BE2C (cell line): ENCODE data around the gene RHCE.
"Not testable (repeated sequence)": the region's sequence is repeated elsewhere in the genome, so short reads cannot be mapped to it uniquely, and the experiment has no call there.

ENCODE experiments used
- DNase-seq: peaks from one replicate; pipeline ENCODE4 v3.0.0-alpha.2; 2020
- H3K27me3 ChIP-seq: fragments of 250-450 bp; sonication (Bioruptor Pico); 2 replicates; pipeline ENCODE4 v1.5.1; 2020; ENCODE audit warnings: mild to moderate bottlenecking
- H3K36me3 ChIP-seq: fragments of 250-450 bp; sonication (Bioruptor Pico); 2 replicates; pipeline ENCODE4 v1.5.1; 2020; ENCODE audit warnings: mild to moderate bottlenecking
- H3K4me1 ChIP-seq: fragments of 250-450 bp; sonication (Bioruptor Pico); 2 replicates; pipeline ENCODE4 v1.5.1; 2020
- H3K4me3 ChIP-seq: 2 replicates; pipeline ENCODE4 v1.5.1; 2011; ENCODE audit warnings: low read depth, low read length
- H3K9me3 ChIP-seq: fragments of 250-450 bp; sonication (Bioruptor Pico); 2 replicates; pipeline ENCODE4 v1.5.1; 2020
- CTCF ChIP-seq: IDR thresholded peaks from 2 replicates; pipeline ENCODE4 v1.5.1; 2012; ENCODE audit warnings: mild to moderate bottlenecking, low read depth, low read length

The RHCE gene

GRCh38 chr1:25371757-25372156 is 48.9 kb downstream of the RHCE start:
- not testable (repeated sequence) for DNase-seq, H3K27me3 ChIP-seq, H3K9me3 ChIP-seq, H3K36me3 ChIP-seq, H3K4me1 ChIP-seq, H3K4me3 ChIP-seq

DNA sequence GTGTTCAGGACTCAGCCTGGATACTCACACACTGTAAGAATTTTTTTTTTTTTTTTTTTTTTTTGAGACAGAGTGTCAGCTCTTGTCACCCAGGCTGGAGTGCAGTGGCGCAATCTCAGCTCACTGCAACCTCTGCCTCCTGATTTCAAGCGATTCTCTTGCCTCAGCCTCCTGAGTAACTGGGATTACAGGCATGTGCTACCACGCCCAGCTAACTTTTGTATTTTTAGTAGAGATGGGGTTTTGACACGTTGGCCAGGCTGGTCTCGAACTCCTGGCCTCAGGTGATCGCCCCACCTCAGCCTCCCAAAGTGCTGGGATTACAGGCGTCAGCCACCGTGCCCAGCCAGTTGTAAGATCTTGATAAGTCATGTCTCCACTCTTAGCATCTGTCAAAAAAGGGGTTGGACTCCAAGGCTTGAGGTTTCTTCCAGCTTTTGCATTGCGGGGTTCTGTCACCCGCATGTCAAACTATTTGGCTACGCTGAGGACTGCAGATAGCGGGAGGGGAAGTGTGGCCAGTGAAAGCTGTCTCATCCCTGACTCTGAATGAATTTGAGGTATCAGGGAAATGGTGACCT is 50.8 kb downstream of the RHCE start:
- H3K36me3 ChIP-seq, H3K4me1 ChIP-seq, H3K9me3 ChIP-seq, H3K27me3 ChIP-seq, DNase-seq, H3K4me3 ChIP-seq: not testable (repeated sequence)

DNA sequence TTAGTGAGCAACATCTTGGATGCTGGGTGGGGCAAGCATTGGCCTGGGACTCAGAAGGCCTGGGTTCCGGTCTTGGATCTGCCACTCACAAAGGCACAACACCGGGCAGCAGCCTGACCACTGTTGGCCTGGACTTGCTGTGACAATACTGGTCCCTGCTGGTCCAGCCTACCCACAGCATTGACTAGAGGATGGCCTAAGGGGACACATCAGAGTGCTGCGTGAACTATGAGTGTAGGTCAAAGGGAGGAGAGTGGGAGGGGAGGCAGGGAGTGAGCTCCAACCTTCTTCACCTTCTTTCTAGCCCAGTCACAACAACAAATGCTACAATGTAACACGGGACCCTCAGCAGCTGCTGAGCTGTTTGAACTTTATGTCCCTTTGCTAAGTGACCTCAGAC is 51.4 kb downstream of the RHCE start:
- Histone ChIP-seq H3K9me3 (no peaks in the 10 kb centered on the region), H3K4me1 (no peaks in the 10 kb centered on the region), H3K36me3 (no peaks in the 10 kb centered on the region), H3K4me3 (no peak overlapping the region), H3K27me3 (no peaks in the 10 kb centered on the region)
- DNase-seq: no peak
- no peak for TF ChIP-seq CTCF

- H3K4me1 ChIP-seq, H3K27me3 ChIP-seq, H3K36me3 ChIP-seq, H3K4me3 ChIP-seq, DNase-seq, H3K9me3 ChIP-seq: not testable (repeated sequence)
Measured at GRCh38 chr1:25362634-25363559, 57.7 kb downstream of the RHCE start.

DNA sequence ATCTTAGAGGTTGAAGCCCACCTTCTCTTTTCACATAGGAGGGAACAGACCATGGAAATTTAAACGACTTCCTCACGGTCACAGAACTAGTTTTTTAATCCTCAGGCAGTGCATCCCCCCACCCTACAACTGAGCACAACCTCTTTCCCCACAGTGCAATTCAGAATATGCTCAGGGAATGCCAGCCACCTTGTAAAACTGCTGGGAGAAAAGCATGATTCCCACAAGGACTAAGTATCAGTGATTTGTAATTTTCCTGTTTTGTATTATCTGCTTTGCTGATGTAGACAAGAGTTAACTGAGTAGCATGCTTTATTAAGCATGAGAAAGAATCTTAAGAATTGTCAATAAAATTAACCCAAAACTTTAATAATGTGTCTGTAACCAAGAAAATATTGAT is 58.7 kb downstream of the RHCE start:
- no peak overlapping the region for H3K4me3 ChIP-seq
- no peak for TF ChIP-seq CTCF

DNA sequence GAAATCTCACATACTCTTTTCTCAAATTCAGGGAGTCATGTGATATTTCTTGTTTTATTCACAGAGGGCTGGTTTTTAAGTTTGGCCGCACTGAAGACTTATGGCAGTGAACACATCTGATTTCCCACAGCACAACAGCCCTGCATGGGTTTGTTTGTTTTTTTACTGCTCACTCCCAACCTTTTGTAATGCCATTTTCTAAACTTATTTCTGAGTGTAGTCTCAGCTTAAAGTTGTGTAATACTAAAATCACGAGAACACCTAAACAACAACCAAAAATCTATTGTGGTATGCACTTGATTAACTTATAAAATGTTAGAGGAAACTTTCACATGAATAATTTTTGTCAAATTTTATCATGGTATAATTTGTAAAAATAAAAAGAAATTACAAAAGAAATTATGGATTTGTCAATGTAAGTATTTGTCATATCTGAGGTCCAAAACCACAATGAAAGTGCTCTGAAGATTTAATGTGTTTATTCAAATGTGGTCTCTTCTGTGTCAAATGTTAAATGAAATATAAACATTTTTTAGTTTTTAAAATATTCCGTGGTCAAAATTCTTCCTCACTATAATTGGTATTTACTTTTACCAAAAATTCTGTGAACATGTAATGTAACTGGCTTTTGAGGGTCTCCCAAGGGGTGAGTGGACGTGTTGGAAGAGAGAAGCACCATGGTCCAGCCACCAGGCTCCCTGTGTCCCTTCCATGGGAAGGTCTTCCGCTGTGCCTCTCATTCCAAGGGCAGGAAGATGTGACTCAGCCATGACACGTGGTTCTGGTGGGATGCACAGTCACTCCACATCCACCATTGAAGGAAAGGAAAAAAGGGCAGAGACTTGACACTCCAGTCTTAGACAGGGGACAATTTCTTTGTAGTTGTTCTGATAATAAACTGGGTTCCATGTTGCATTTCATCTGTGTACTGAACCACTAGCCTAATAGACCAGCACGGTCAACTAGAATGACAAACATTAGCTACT is 59.7 kb downstream of the RHCE start:
- Histone ChIP-seq H3K4me3 (no peak overlapping the region), H3K4me1 (no peaks in the 10 kb centered on the region), H3K27me3 (no peaks in the 10 kb centered on the region), H3K9me3 (no peaks in the 10 kb centered on the region), H3K36me3 (no peaks in the 10 kb centered on the region)
- DNase-seq: no peak
- TF ChIP-seq CTCF: no peak

More for the DNA sequence above, 58.7 kb downstream of the RHCE start:
- no peak for DNase-seq
- no peaks in the 10 kb centered on the region for H3K27me3 ChIP-seq
- no peaks in the 10 kb centered on the region for H3K36me3 ChIP-seq
- no peaks in the 10 kb centered on the region for H3K4me1 ChIP-seq
- H3K9me3 ChIP-seq: no peaks in the 10 kb centered on the region

DNA sequence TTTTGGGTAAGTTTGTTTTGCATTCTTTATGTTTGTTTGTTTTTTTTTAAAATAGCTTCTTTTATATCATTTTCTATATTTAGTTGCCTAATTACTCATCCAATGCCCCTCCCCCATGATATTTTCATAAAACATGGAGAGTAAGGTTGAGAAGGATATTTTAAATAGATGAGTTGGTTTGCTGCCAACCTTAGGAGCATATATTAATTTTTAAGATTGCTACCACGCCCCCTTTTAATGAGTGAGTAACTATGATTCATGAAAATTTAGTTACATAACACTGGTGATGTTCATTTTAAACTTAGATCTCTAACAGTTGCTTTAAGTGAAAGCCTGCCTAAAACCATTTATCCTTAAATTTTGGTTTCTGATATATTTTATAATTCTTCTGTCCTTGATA is 63.8 kb downstream of the RHCE start:
- TF ChIP-seq CTCF: no peak
- Histone ChIP-seq H3K4me1 (no peaks in the 10 kb centered on the region), H3K9me3 (no peaks in the 10 kb centered on the region), H3K27me3 (no peaks in the 10 kb centered on the region), H3K4me3 (no peak overlapping the region), H3K36me3 (no peaks in the 10 kb centered on the region)
- no peak for DNase-seq
